ENCODE measurements around the gene MPG. TPM values are rescaled to one million over a fixed set of nuclear protein-coding genes. Genes with fewer than 3 reads are reported as not detected.
A peak's percentile ranks its signal among the peaks of the same experiment; 100 is the strongest.
"Not testable (repeated sequence)": the region's sequence is repeated elsewhere in the genome, so short reads cannot be mapped to it uniquely, and the experiment has no call there.

The MPG gene
- polyA plus RNA-seq (ENCODE audit: insufficient read length), result 29.8 TPM

GRCh38 chr16:77807-78443 is at the start of gene MPG:
Gene MPG, plus strand, starts transcription at chr16:78225. Its CDS starts 85 bp downstream, at chr16:78310.
- DNase-seq, result peak; percentile 92

GRCh38 chr16:30627-31026 is 47.4 kb upstream of the MPG start:
- not testable (repeated sequence) for DNase-seq

GRCh38 chr16:33154-33876 is 44.7 kb upstream of the MPG start:
- not testable (repeated sequence) for DNase-seq

- DNase-seq, result no peak
These were observed 44.0 kb upstream of the MPG start for GRCh38 chr16:33877-34647.

- no peak for DNase-seq
These were observed 43.4 kb upstream of the MPG start for GRCh38 chr16:34648-34987.

DNA sequence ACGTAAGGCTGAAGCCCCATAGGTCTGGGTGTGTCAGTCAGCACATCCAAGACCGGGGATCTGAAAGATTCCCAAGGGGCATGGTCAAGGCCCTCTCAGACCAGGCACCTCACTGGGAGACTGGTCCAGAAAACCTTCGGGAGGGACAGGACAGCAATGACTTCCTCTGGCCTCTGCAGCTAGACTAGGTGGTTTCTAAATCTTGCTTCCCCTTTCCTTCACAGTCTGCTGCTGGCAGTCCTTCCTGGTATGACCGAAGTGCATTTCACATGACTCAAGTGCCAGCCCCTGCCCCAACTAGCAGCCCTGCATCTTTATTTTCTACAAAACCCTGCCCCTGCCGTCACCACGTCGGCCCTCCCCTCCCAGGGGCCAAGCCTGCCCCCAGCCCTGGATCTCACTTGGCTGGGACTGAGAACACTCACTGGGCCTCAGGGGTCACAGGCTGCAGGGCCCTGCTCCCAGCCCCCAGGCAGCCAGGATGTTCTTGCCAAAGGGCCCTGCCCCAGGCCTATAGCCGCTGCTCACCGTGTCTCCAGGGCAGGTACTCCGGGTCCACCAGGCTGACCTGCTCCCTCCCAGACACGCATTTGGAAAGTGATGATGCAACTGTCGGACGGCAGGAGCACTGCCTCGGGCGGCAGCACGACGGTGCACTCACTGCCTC is 42.9 kb upstream of the MPG start:
- DNase-seq, result no peak

DNA sequence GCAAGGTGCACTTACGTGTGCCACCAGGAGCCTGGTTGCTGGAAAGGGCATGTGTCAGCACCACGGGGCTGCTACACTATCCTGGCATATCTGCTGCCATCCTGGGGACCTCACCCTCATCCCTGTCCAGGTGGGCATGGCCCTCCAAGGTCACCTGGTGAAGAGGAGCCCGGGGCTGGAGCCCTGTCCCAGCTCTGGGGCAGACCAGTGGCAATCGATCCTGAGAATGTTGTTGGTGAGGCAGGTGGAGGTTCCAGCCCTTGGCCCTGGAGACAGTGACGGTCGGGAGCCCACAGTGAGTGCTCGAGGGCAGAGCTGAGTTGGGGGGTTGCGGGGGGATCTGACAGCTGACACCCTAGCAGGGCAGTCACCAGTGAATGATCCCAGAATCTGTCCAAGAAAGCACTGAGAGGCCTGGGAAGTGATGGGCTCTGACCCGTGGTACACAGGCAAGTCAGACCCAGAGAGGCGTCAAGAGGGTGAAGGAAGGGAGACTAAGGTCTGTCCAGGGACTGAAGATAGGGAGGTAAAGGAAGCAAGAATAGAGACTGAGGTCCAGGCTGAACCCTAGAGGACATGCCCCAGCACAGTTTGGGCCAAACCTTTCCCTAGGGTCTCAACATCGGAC is 42.2 kb upstream of the MPG start:
- no peak for DNase-seq

GRCh38 chr16:36336-36984 is 41.6 kb upstream of the MPG start:
- no peak for DNase-seq

- DNase-seq, result no peak
These were observed 40.5 kb upstream of the MPG start for GRCh38 chr16:37511-37910.

DNA sequence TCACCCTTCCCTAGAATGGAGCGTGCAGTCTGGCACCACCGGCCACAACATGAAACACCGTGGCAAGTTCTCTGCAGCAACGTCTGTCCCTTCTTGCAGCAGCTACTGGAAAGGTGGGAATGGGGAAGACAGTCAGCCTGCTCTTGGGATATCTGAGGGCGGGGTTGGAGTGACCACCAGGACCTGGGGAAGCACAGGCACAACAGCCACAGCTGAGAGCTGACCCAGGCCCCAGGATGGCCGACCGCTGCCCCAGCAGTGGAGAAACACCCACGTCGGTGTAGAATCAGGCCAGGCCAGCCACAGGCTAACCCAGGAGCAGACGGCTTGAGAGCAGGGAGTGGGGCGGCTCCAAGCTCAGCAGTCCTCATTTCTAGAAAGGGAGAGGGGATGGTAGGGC is 39.8 kb upstream of the MPG start:
- not testable (repeated sequence) for DNase-seq

- DNase-seq, result no peak
These were observed 38.8 kb upstream of the MPG start for GRCh38 chr16:38941-39892.

DNA sequence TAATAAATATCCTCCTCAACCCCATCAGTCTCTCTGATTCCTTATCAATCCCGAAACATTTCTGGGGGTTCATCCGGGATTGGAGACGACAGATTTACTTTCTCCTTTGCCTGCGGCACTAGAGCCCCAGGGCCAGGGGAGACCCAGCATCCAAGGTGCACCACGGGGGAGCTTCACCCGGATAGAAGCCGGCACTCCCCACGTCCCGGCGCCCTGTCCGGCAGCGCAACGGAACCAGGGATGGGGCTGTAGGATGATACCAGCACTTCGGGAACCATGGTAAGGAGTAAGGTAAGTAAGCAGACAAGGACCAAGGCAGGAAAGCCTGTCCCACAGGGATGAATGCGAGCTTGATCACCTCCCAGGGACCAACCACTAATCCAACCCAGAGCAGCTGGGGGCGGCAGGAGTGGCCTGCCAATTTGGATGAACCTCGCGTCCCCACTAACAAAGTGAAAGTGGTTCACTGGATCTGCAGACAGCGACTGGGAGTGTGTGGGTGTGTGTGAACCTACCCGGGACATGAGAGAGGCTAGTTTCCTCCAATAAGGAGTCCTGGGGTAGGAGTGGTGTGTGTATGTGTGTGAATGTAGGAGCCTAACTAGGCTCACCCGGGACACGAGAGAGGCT is 36.5 kb upstream of the MPG start:
- DNase-seq, result no peak

DNA sequence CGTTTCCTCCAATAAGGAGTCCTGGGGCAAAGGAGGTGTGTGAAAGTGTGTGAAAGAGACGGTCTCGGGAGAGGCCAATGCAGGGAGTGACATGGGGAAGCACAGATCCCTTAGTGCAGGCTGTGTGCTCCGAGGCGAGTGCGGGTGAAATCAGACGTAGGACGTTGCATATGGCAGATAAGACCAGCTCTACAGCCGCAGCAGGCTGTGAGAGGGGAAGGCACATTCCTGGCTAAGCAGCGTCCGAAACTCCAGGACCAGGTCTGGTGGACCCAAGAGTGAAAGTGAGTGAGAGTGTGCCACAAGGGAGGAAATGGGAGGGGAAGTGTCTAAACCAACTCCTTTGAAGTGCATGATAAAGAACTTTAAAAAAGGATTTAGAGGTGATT is 36.0 kb upstream of the MPG start:
- no peak for DNase-seq

GRCh38 chr16:42691-43090 is 35.3 kb upstream of the MPG start:
- DNase-seq, result no peak

DNA sequence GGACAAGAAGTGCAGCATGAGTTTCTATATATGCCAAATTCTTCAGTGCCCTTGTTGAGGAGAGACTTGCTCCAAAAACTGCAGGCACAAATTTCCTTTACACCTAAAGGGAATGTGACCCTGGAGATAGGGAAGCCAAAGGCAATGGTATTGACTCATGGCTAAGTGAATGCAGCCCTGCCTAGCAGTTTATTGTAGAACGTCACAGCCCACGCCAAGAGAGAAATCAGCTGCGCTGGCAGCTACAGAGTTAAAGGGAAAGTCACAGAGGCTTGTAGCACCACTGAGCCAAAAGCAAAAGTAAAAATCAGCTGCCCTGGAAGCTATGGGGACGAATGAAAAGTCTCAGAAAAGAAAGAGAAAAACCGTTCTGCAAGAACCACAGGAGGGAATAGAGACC is 34.7 kb upstream of the MPG start:
- no peak for DNase-seq

GRCh38 chr16:44655-45054 is 33.4 kb upstream of the MPG start:
- DNase-seq, result no peak

GRCh38 chr16:45454-45853 is 32.6 kb upstream of the MPG start:
- no peak for DNase-seq

- DNase-seq, result not testable (repeated sequence)
These were observed 31.5 kb upstream of the MPG start for GRCh38 chr16:46510-46909.

DNA sequence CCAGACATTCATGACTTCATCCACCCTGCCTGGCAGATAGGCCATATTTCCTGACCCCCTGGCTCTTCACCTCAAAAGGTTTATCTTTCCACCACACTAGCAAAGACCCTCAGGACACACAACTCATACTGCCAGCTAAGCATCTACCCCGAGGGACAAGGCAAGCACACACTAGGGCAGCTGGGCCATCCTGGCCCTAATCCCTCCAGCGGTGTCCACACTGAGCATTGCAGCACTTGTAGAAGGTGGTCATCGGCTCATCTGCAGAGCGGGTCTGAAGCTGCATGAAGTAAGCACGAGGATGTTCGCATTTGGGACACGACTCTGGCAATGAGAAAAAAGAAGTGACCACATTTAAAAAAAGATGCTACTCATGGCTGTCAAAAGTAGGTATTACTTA is 30.8 kb upstream of the MPG start:
- no peak for DNase-seq

Data from hindlimb muscle (tissue), 1 donor.